ENCODE data around the gene PALM.

GRCh38 chr19:763181-763580, 54.4 kb downstream of the PALM start:
- TF ChIP-seq POLR2A (IDR thresholded peaks at IDR 0.05; ENCODE audit: low read depth, low read length) = no peak
- no peak for TF ChIP-seq POLR2AphosphoS5 (IDR thresholded peaks at IDR 0.05; ENCODE audit: low read depth, low read length)

Data from GM12892 (cell line).